GM12878 (cell line): ENCODE data around the gene FGF12. TPM values are rescaled to one million over a fixed set of nuclear protein-coding genes. Genes with fewer than 3 reads are reported as not detected.

ENCODE experiments used
- ATAC-seq: fragments of 200-7000 bp; cut with Tn5 transposase; 3 replicates; pipeline ENCODE4 v1.9.1; 2020; ENCODE audit warnings: mild to moderate bottlenecking, moderate library complexity
- BruUV-seq: library from RNA; stranded (reverse); fragments of 400-500 nt; replicated peaks from 2 replicates; lab custom pipeline; 2021; lab: Mats Ljungman, UMichigan
- CTCF ChIA-PET: fragments of 300-600 bp; sonication (Branson Sonifier 250); formaldehyde crosslinking; extraction: SDS; loops from one replicate; lab custom pipeline; 2021; ENCODE audit warnings: inconsistent platforms; lab: Yijun Ruan, JAX
- POLR2A ChIA-PET: fragments of 350-600 bp; formaldehyde crosslinking; extraction: SDS; loops from one replicate; lab custom pipeline; 2021; ENCODE audit warnings: inconsistent platforms; lab: Charles Lee
- RAD21 ChIA-PET: fragments of 300-600 bp; sonication (Branson Sonifier 250); formaldehyde crosslinking; loops from one replicate; lab custom pipeline; 2023; ENCODE audit warnings: antibody characterized with exemption; ENCODE audit not compliant: unreplicated experiment; lab: Charles Lee
- SMC1A ChIA-PET: fragments of 300-600 bp; sonication (Branson Sonifier 250); formaldehyde crosslinking; loops from one replicate; lab custom pipeline; 2023; ENCODE audit not compliant: unreplicated experiment, uncharacterized antibody; lab: Charles Lee
- DNase-seq: peaks from one replicate; pipeline ENCODE4 v3.0.0-alpha.2; 2011; ENCODE audit warnings: low read depth, low spot score
- FAIRE-seq: peaks from 3 replicates; lab custom pipeline; 2011; peaks lifted over from hg19 to GRCh38; lab: Jason Lieb, UNC
- H2AFZ ChIP-seq: 2 replicates; pipeline ENCODE4 v1.6.0; 2011; ENCODE audit warnings: low read depth, low read length, control low read depth; ENCODE audit not compliant: control insufficient read depth
- H3K27ac ChIP-seq: 2 replicates; pipeline ENCODE4 v1.5.1; 2011; ENCODE audit warnings: control low read depth; ENCODE audit not compliant: control insufficient read depth, insufficient read depth
- H3K27me3 ChIP-seq, 2 experiments: replicated peaks in 1 of 2; 2 replicates each; pipeline versions ENCODE4 v1.6.0 to v1.6.1; 2011; ENCODE audit warnings: low read length in 1 of 2; ENCODE audit not compliant: control insufficient read depth in 2 of 2, insufficient read depth in 2 of 2
- H3K36me3 ChIP-seq, 2 experiments: 2 replicates each; pipeline ENCODE4 v1.5.1; 2011; ENCODE audit warnings: low read length in 1 of 2; ENCODE audit not compliant: control insufficient read depth in 2 of 2, insufficient read depth in 2 of 2
- H3K4me1 ChIP-seq: 2 replicates; pipeline ENCODE4 v1.6.1; 2011; ENCODE audit warnings: mild to moderate bottlenecking, low read length, moderate library complexity, mixed read lengths; ENCODE audit not compliant: control insufficient read depth, insufficient read depth
- H3K4me2 ChIP-seq: 2 replicates; pipeline ENCODE4 v1.6.0; 2011; ENCODE audit warnings: control low read depth; ENCODE audit not compliant: control insufficient read depth, insufficient read depth
- H3K4me3 ChIP-seq: fragments of 200-600 bp; sonication (generic); 2 replicates; pipeline ENCODE4 v1.5.1; 2016
- H3K79me2 ChIP-seq: 2 replicates; pipeline ENCODE4 v1.6.0; 2011; ENCODE audit warnings: low read length; ENCODE audit not compliant: control insufficient read depth, insufficient read depth
- H3K9ac ChIP-seq: 2 replicates; pipeline ENCODE4 v1.8.0; 2011; ENCODE audit warnings: low read length, control low read depth, mixed read lengths; ENCODE audit not compliant: control insufficient read depth, insufficient read depth
- H3K9me3 ChIP-seq: replicated peaks from 3 replicates; pipeline ENCODE4 v1.5.1; 2011; ENCODE audit warnings: mild to moderate bottlenecking, low read length; ENCODE audit not compliant: control insufficient read depth, insufficient read depth
- H4K20me1 ChIP-seq: 2 replicates; pipeline ENCODE4 v1.6.0; 2011; ENCODE audit not compliant: control insufficient read depth, insufficient read depth
- CBX5 ChIP-seq: sonication (generic); IDR thresholded peaks from 2 replicates; pipeline ENCODE4 v1.6.1; 2016; ENCODE audit warnings: low read depth, moderate library complexity, mild to moderate bottlenecking, inconsistent platforms
- CREB1 ChIP-seq: IDR thresholded peaks from 2 replicates; pipeline ENCODE4 v1.6.1; 2012; ENCODE audit warnings: low read depth, mild to moderate bottlenecking, inconsistent platforms
- E2F4 ChIP-seq: IDR thresholded peaks from 2 replicates; pipeline ENCODE4 v1.6.1; 2012; ENCODE audit warnings: low read depth, low read length, improper control_type of control experiment
- GATAD2B ChIP-seq: fragments of 450-650 bp; conservative IDR thresholded peaks from 2 replicates; pipeline ENCODE4 v1.6.1; 2017; ENCODE audit warnings: low read depth, mild to moderate bottlenecking, moderate library complexity
- HDGF ChIP-seq: fragments of 450-650 bp; IDR thresholded peaks from 2 replicates; pipeline ENCODE4 v1.6.1; 2016; ENCODE audit warnings: antibody characterized with exemption
- IKZF2 ChIP-seq, 2 experiments: fragments of 450-650 bp; IDR thresholded peaks; 2 replicates each; pipeline ENCODE4 v1.6.1; 2017; ENCODE audit warnings: mild to moderate bottlenecking in 2 of 2, moderate library complexity in 2 of 2
- MYB ChIP-seq: fragments of 150-350 bp; IDR thresholded peaks from 2 replicates; pipeline ENCODE4 v1.6.1; 2014; ENCODE audit warnings: mild to moderate bottlenecking, low read depth, low read length, borderline replicate concordance
- POLR2AphosphoS5 ChIP-seq: IDR thresholded peaks from 2 replicates; pipeline ENCODE4 v1.6.1; 2011; ENCODE audit warnings: mild to moderate bottlenecking, low read length, inconsistent platforms
- RAD21 ChIP-seq: IDR thresholded peaks from 2 replicates; pipeline ENCODE4 v1.6.1; 2011; ENCODE audit warnings: mild to moderate bottlenecking, low read depth, low read length, moderate library complexity; ENCODE audit not compliant: insufficient read depth
- RCOR1 ChIP-seq: conservative IDR thresholded peaks from 2 replicates; pipeline ENCODE4 v1.6.1; 2012; ENCODE audit warnings: low read depth, low read length, improper control_type of control experiment
- SP1 ChIP-seq: IDR thresholded peaks from one replicate; pipeline ENCODE4 v1.6.1; 2011; ENCODE audit warnings: low read depth, low read length
- TBL1XR1 ChIP-seq: IDR thresholded peaks from 2 replicates; pipeline ENCODE4 v1.6.1; 2012; ENCODE audit warnings: low read depth, low read length, improper control_type of control experiment
- YBX1 ChIP-seq: fragments of 450-650 bp; IDR thresholded peaks from 2 replicates; pipeline ENCODE4 v1.6.1; 2016; ENCODE audit warnings: antibody characterized with exemption
- ZNF24 ChIP-seq: fragments of 450-650 bp; IDR thresholded peaks from 2 replicates; pipeline ENCODE4 v1.6.1; 2017; ENCODE audit warnings: antibody characterized with exemption, mild to moderate bottlenecking
- ZNF274 ChIP-seq: IDR thresholded peaks from one replicate; pipeline ENCODE4 v1.8.0; 2011; ENCODE audit not compliant: insufficient read length, insufficient read depth
- ZNF592 ChIP-seq: fragments of 450-650 bp; IDR thresholded peaks from 2 replicates; pipeline ENCODE4 v1.6.1; 2017; ENCODE audit warnings: mild to moderate bottlenecking, moderate library complexity
- in situ Hi-C: fragments of 300-500 bp; cut with MboI; formaldehyde crosslinking; loops from 9 replicates; pipeline ENCODE4 v1.14.3; 2018; ENCODE audit warnings: mixed read lengths
- intact Hi-C: fragments of 100-400 bp; cut with micrococcal nuclease; formaldehyde crosslinking; loops from one replicate; pipeline ENCODE4 v1.14.2; 2022; ENCODE audit not compliant: unreplicated experiment
- polyA plus RNA-seq, 11 experiments: library from polyadenylated mRNA; depleted of rRNA in 4 of 11; unstranded in 6 of 11; stranded (reverse) in 5 of 11; fragments of >200 nt; fragmentation: Nextera tagmentation in 4 of 11; fragmentation: Illumina TruSeq in 1 of 11; extraction: Ambion mirVana in 4 of 11; extraction: Trizol in 1 of 11; gene quantifications; 1 replicate in 1 of 11; 2 replicates in 10 of 11; pipeline versions ENCODE4 v1.2.1 to v1.2.3, GENCODE V29; 2011 to 2016; ENCODE audit warnings: inconsistent platforms in 2 of 11, missing spikeins in 2 of 11, low read depth in 1 of 11
- total RNA-seq, 4 experiments: library from RNA; depleted of rRNA in 3 of 4; stranded (reverse); fragments of >200 nt in 3 of 4; fragmentation: Illumina TruSeq in 1 of 4; extraction: Trizol in 1 of 4; gene quantifications; 2 replicates each; pipeline versions ENCODE4 v1.2.1 to v1.2.3, GENCODE V29; 2013 to 2021

Gene FGF12
- total and polyA plus RNA-seq, 10 of the 15 experiments (the other 5 are each of a cell fraction or from before 2014, with no cell fraction given), result 0.03 to 0.43 (median 0.13) TPM; not detected in 7

GRCh38 chr3:192302721-192303120, 424.6 kb downstream of the FGF12 start:
- H3K9ac ChIP-seq, result no peak overlapping the region
- no peaks in the 10 kb centered on the region for H3K4me1 ChIP-seq
- SMC1A ChIA-PET, result no interaction called here
- CTCF ChIA-PET, result no interaction called here
- no peaks in the 10 kb centered on the region for H3K9me3 ChIP-seq
- POLR2A ChIA-PET, result interaction anchor here (0.8 kb wide), 1 partner anchor 14 kb away, joined by 3 read pairs; no protein-coding TSS in a partner anchor
- H3K4me2 ChIP-seq, result no peak overlapping the region
- H3K36me3 ChIP-seq, result no peaks in the 10 kb centered on the region
- H3K27me3 ChIP-seq, result no peaks in the 10 kb centered on the region
- RAD21 ChIA-PET, result no interaction called here
- FAIRE-seq (no peak), ATAC-seq (no peak), DNase-seq (no peak)
- H4K20me1 ChIP-seq, result no peaks in the 10 kb centered on the region
- no peaks in the 10 kb centered on the region for H3K79me2 ChIP-seq
- intact Hi-C loops, result no loop called here
- H3K27ac ChIP-seq, result no peak overlapping the region
- no peak for TF ChIP-seq ZNF24
- TF ChIP-seq ZNF274, result no peak
- TF ChIP-seq E2F4, result no peak
- TF ChIP-seq CREB1, result no peak
- no peak for TF ChIP-seq RCOR1
- TF ChIP-seq GATAD2B, result no peak
- TF ChIP-seq POLR2AphosphoS5, result no peak
- TF ChIP-seq SP1, result no peak
- no peak for TF ChIP-seq MYB
- TF ChIP-seq ZNF592, result no peak
- no peak for TF ChIP-seq HDGF
- TF ChIP-seq YBX1, result no peak
- TF ChIP-seq IKZF2 (IDR thresholded peaks at IDR 0.05), result no peak
- no peak for TF ChIP-seq RAD21
- TF ChIP-seq CBX5, result no peak
- TF ChIP-seq TBL1XR1, result no peak
- no peak overlapping the region for H2AFZ ChIP-seq
- BruUV-seq, result no TSS peak
- in situ Hi-C loops, result no loop called here
- no peak overlapping the region for H3K4me3 ChIP-seq
